GM20000 (cell line): ENCODE results near the gene EFNA1.

Source experiments
- DNase-seq: peaks from one replicate; pipeline ENCODE4 v3.0.0; 2012; ENCODE audit warnings: low spot score
- TF ChIP-seq, protein P1 (sequence below): IDR thresholded peaks from 2 replicates; pipeline ENCODE4 v1.5.1; 2012; ENCODE audit warnings: mild to moderate bottlenecking, control low read depth; ENCODE audit errors: extremely low read depth, missing control alignments

EFNA1 gene

GRCh38 chr1:155127967-155128754 is 485 bp downstream of the EFNA1 start:
- TF ChIP-seq, protein P1, sequence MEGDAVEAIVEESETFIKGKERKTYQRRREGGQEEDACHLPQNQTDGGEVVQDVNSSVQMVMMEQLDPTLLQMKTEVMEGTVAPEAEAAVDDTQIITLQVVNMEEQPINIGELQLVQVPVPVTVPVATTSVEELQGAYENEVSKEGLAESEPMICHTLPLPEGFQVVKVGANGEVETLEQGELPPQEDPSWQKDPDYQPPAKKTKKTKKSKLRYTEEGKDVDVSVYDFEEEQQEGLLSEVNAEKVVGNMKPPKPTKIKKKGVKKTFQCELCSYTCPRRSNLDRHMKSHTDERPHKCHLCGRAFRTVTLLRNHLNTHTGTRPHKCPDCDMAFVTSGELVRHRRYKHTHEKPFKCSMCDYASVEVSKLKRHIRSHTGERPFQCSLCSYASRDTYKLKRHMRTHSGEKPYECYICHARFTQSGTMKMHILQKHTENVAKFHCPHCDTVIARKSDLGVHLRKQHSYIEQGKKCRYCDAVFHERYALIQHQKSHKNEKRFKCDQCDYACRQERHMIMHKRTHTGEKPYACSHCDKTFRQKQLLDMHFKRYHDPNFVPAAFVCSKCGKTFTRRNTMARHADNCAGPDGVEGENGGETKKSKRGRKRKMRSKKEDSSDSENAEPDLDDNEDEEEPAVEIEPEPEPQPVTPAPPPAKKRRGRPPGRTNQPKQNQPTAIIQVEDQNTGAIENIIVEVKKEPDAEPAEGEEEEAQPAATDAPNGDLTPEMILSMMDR = no peak
- no peak for DNase-seq

GRCh38 chr1:155128755-155129473 is 1.2 kb downstream of the EFNA1 start:
- no peak for DNase-seq
- TF ChIP-seq, protein P1 = no peak

GRCh38 chr1:155130272-155131006 is 2.8 kb downstream of the EFNA1 start:
- DNase-seq = no peak
- TF ChIP-seq, protein P1 = no peak

DNA sequence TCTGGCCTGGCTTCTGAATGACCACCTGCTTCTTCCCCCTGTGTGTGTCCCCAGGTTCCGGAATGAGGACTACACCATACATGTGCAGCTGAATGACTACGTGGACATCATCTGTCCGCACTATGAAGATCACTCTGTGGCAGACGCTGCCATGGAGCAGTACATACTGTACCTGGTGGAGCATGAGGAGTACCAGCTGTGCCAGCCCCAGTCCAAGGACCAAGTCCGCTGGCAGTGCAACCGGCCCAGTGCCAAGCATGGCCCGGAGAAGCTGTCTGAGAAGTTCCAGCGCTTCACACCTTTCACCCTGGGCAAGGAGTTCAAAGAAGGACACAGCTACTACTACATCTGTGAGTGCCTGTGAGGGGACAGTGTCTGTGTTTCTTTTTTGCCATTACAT is 3.6 kb downstream of the EFNA1 start:
- TF ChIP-seq, protein P1 = no peak
- no peak for DNase-seq

DNA sequence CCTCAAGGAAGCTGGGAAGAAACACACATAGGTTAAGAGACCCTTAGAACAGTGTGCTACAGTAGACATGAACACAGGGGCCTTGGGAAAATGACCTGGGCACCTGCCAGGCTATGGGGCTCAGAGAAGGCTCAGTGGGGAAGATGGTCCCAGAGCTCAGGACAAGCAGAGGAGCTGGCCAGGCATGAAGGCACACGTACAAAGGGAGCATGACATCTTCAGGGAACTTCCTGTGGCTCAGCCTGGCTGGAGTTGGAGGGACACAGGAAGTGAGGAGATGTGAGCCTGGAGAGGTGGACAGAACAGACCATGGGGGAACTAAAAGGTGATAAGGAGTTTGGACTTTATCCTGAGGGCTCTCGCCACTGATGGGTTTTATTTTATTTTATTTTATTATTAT is 4.2 kb downstream of the EFNA1 start:
- DNase-seq = no peak
- TF ChIP-seq, protein P1 = no peak

DNA sequence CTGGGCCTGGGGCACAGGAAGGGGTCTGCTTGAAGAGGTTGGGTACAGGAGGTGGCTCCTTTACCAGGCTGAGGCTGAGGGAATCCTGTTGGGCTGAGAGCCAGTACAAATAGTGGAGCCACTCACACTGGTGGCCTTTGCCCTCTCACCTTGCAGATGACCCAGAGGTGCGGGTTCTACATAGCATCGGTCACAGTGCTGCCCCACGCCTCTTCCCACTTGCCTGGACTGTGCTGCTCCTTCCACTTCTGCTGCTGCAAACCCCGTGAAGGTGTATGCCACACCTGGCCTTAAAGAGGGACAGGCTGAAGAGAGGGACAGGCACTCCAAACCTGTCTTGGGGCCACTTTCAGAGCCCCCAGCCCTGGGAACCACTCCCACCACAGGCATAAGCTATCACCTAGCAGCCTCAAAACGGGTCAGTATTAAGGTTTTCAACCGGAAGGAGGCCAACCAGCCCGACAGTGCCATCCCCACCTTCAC is 6.2 kb downstream of the EFNA1 start:
- DNase-seq = no peak
- TF ChIP-seq, protein P1 = no peak
